Measurements from ENCODE around the gene FAM107A.

DNA sequence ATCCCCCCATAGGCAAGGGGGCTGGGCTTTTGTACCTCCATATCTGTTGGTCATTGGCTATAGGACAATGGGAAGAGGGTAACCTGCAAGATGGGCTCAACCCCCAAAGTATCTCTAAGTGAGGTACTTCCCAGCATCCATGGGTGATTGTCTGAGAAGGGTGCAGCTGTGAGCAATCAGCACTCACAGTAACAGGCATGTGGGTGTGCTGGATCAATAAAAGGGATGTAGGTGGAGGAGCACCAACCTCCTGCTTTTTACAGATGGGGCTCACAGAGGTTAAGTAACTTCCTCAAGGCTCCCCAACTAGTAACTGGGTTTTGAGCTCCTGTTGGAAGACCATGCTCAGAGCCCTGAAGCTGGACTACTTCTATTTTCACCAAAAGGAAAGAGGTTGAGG lies 26.4 kb upstream of the FAM107A start:
- no peak for TF ChIP-seq CTCF (conservative IDR thresholded peaks at IDR 0.05; ENCODE audit: low read length)
- no peak for TF ChIP-seq EZH2phosphoT487 (IDR thresholded peaks at IDR 0.05; ENCODE audit: borderline replicate concordance)

Measured in Loucy (cell line).